Ammon's horn (tissue), 1 donor: ENCODE results near the gene NKD1.
A peak's percentile ranks its signal among the peaks of the same experiment; 100 is the strongest.

Experiments used
- DNase-seq: peaks from one replicate; pipeline ENCODE4 v3.0.0-alpha.2; 2016; ENCODE audit warnings: low spot score

The NKD1 gene

DNA sequence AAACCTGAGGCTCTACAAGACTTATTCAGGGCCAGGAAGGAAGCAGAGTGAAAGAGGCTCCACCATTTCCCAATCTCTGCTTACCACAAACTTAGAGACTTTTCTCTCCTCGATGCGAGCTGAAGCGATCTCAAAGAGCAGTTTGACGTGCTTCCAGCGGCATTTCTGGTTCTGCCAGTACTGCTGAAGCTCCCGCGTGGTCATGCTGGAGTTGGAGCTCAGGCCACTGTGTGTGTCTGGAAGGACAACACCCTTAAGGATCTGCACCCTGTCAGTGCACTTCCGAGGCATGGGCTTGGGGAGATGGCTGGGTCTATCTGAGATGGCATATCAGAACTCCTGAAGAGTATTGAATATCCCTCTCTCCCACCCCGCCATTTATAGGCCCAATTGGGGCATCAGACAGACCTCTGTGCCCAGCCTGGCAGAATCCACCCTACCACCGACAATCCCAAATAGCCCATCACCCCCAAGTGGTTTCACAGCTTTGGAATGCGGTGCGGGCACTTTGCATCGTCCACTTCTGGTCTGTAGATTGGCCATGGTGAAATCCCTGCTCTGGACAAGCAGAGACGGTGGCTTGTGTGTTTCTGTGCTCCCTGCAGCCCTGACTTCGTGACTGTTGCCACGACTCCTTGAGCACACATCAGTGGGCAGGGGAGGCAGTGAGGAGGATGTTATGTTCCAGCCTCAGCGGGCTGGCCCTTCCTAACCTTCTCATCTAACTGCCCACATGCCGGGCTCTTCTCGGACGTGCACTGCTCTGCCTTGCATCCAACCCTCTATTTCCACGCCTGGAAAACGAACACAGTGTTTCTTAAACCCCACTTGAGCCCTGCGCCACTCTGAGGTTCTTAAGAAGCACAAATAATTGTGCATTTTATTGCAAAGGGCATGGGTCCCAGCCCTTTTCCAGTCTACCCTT is 127.8 kb downstream of the NKD1 start:
- no peak for DNase-seq

DNA sequence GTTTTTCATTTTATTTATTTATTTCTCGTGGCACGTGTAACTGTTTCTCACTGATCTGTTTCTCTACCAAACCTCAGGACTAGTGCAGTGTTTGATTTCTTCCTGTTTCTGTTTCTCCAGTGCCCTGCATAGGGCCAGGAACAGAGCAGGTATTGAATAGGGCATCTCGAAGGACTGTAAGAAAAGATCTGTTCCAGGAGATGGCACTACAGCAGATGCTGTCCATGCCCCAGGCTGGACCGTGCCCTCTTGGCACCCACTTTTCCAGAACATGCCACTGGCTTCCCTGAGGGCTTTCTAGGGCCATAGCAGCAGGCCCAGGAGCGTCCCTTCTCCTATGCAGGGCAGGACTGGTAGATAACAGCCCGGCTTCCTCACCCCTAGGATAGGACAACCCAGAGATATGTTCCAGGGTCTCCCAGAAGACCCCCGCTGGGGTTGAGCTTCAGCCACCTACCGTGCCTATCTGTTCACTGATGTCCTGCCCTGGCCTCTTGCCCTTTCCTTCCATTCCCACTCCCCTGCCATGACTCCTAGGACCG is 128.6 kb downstream of the NKD1 start:
- DNase-seq = no peak

DNA sequence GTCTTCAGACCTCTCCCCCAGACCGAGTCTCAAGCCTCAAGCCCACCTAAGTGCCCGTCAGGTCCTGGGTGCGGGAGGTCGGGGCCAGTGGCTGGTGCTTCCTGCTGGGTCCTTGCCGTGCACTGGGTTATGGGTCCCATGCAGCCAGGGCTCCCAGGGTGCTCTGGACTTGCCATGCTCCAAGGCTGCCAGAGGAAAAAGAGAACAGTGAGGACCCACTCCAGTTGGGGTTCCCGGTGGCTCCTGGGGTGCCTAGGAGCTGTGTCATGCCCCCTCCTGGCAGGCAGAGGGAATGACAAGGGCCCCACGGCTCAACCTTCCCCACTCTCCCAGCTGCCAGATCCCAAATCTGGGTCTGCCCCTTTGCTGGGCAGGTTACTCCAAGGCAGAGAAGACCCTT is 129.2 kb downstream of the NKD1 start:
- DNase-seq = no peak

DNA sequence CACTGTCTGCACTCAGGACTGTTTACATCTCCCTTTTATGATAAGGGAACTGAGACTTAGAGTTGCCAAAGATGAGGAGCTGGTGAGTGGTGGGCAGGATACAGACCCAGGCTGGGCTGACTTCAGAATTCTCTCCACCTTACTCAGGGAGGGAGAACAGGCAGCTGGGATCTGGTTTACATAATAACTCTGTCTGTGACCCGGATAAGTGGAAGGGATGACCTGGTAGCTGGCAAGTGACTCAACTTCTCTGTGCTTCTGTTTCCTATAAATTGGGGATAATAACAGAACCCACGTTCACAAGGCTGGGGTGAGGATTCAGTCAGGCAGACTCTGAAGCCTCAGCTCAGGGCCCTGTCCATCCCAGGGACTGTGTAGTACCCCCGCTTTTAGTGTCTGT is 130.3 kb downstream of the NKD1 start:
- no peak for DNase-seq

DNA sequence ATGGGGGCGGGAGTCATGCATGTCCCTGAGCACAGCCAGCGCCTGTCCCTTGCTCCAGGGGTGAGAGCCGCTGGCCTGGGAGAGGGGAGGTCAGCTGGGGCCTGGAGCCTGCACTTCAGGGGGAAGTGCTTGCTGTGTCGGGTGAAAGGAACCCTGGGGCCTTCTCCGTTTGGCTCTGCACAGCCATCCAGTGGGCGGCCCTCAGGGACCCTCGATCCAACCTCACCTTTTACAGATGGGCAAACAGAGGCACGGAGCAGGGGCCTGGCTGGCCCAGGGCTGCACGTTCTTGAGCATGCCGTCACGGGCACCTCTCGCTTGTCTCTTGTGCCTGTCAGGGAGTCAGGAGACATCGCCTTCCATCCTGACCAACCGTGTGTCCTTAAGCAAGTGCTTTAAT is 131.1 kb downstream of the NKD1 start:
- no peak for DNase-seq

DNA sequence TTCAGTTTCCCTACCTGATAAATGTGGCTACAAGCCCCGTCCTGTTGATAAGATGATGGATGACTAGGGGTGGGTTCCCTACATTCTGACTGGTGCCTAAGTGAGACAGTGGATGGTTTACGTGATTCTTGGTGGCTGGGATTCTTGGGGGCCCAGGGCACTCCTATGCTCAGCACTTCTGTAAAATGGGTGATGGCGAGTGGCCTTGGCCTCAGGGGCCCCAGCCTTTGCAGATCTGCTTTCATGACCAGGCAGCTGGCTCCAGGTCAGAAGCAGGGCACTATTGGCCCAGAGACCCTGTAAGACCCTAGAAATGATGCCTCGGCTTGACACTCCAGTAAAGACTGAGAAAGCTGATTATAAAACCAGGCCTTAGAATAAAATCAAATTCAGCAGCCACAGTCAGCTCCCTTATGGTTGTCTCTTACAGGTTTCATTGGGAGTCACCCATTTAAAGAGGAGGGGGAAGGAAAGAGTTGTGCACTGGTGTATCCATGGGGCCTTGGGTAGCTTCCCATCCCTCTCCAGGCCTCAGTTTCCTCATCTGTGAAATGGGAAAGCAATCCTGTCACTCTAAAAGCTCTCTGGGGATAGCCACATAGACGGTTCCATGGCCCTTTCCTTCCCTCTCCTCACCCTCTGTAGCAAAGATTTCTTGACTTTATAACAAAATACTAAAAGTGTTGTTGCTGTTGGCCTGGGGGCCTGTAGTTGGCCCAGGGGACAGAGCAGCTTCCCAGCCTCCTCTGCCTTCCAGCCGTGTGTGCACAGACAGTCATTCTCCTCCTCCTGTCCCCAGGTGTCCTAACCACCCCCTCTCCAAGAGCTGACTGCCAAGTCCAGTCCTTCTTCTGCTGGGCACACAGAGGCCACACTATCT is 131.7 kb downstream of the NKD1 start:
- DNase-seq = no peak

DNA sequence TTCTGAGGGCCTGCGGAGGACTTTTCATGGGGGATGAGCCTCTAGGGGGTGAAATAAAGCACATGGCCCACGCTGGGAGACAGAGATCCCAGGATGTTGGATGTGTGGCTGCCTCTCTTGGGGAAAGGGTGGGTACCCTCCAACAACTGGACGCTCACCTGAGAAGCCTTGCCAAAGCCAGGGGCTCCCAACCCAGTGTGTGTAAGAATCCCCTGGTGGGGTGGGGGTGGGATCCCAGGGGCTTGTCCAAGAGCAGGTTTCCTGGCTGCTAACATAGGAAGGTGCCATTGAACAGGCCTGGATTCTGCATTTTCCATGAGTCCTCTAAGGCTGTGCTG is 132.3 kb downstream of the NKD1 start:
- DNase-seq = no peak

DNA sequence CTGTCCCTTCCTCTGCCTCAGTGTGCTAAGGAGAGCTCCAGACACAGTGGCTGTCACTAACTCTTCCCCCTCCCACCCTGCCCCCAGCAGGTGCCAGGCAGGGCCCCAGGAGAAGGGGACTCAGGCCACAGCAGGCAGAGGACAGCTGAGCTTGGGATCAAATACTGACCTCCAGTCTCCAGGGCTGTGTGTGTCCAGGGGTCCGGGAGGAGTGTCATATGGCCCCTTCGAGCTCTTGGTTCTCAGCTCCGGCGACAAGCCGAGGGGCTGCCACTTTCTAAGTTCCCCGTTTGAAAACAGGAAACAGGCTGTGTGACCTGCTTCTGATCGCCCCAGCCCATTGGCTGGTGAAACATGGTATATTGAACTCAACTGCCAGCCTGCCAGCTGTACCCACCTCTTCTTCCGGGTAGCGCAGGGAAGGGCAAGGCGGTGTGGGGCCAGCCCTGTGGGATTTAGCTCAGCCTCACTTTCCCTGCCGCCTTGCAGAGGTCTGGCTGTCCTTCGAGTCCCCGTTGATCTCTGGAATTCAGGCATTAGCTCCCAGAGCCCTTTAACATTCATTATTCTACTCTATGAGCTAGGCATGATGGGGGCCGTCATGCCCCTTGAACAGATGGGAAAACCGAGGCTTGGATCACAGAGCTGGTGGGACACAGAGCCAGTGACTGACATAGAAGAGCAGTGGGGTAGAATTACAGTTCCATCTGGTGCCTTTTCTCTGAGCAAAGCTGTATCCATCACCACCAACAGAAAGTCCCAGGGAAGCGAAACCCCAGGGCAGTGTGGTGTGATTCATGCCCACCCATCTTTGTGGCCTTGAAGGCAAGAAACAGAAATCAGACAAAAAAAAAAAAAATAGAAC is 133.1 kb downstream of the NKD1 start, which contains the start of gene SNX20:
TSS of gene SNX20 (minus strand) at position 292 of the 865 bp plus-strand sequence. CDS start 3,786 bp downstream, outside the sequence.
- DNase-seq = peak; percentile 46

DNA sequence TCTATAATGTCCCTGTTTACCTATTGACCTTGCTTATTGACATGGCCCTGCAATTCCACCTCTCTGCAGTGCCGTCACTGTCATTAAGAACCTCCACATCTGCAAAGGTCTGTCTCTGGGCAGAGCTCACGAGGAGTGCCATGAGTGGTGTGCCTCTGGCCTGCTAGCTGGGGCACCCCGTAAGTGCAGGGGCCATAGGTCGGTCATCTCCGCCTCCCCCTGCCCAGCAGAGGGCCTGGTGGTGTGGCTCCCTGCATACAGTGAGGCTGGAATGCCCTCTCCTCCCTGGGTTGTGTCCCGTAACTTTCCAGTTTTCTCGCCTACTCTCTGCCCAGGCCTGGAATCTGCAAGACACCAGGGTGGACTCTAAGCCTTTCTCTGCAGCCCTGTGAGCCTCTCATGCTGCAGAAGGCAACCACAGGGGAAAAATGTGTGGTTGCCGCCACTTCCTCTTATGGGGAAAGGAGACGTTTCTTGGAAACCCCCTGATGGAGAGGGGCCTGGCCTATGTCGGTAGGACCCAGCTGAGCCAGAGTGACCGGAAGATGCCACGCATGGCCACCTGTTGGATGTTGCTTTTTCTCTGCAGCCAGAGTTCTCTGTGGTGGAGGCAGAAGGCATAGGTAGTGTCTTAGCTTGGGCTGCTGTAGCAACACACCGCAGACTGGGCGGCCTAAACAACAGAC is 135.6 kb downstream of the NKD1 start:
- DNase-seq = peak; percentile 46

DNA sequence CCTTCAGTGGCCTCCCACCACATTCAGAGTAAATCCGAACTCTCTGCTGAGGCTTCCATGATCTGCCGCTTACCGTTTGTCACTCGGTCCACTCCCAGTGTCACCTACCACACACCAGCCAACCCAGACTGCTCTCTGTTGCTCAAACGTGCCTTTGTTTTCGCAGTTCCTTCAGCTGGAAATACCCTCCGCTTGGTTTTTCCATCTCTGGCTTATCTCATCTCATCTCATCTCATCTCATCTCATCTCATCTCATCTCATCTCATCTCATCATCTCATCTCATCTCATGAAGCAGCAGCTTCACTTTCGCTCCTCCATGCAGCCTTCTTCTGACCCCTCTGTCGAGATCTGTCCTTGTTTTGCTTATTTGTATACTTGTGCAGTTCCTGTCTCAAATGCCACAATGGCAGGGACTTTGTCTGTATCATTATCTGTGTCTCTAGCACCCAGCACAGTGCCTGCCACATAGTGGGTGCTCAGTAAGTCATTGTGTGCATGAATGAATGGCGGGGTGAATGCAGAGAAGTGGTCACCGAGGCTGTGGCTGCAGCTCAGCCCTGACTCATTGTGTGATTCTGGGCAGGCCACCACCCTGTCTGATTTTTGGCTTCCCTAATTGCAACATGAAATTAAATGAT is 136.7 kb downstream of the NKD1 start:
- no peak for DNase-seq

DNA sequence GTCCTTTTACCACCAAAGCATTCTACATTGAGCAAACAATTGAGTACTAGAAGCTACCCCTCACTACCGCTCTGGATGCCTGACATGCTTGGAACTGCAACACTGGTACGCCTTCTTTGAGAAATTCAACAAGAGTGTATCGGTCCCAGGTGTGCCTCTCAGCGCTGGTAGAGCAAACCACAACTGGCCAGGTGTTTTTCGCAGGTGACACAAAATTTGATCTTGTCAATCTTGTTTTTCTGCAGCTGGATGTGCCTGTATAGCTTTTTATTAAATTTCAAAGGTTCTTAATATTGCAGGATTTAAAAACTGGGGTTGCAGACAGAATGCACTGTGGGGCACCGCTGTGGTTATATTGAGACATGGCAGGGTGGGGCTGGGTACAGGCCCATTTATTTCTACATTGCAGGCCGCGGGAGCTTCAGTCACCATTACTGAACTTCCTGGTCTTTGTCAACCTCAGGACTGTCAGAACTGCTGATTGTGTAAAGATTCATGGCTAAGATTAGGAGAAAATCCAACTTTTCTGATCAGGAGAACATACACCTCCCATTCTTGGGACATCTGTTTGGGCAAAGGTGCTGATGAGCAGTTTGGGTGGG is 137.4 kb downstream of the NKD1 start:
- no peak for DNase-seq

DNA sequence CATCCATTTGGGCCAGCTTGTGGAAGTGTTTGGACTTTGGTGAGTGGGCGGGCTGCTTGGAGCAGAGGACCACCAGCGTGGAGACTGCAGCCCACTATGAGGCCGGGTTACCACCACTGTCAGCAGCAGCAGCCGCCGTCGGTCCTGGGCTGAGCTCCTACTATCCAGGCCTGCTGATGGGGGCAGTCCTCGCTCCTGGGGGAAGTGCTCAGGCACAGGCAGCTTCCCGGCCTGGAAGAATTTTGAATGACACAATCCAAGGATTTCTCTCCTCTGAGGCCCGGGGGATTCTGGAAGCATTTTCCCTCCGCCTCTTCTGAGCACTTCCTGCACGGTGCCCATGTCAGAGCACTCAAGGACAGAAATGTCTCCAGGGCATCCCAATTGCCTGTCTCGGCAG is 139.9 kb downstream of the NKD1 start:
- DNase-seq = no peak

DNA sequence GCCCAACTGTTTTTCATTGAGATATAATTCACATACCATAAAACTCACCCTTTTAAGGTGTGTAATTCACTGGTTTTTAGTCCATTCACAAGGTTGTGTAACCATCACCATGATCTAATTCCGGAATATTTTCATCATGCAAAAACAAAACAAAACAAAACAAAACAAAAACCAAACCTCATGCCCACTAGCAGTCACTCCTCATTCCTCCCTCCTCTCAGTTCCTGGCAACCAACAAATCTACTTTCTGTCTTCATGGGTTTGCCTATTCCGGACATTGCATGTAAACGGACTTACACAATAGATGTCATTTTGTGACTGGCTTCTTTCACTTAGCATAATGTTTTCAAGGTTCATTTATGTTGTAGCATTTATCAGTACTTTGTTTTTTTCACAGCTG is 140.7 kb downstream of the NKD1 start:
- no peak for DNase-seq

DNA sequence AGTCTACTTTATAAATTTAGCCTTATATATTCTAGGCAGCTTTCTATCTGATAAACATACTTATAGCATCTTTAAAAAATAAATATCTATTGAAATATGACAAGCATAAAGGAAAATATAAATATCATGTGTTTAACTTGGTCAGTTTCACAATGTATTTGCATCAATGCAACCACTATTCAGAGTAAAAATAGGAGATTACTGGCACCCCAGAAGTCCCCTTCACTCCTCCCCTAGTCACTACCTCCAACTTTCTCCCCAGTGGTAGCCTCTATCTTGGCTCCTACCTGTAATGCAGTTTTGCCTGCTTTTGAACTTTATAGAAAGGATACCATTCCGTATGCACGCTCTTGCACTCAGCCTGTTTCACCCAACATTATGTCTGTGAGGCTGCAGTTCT is 142.0 kb downstream of the NKD1 start:
- DNase-seq = no peak

DNA sequence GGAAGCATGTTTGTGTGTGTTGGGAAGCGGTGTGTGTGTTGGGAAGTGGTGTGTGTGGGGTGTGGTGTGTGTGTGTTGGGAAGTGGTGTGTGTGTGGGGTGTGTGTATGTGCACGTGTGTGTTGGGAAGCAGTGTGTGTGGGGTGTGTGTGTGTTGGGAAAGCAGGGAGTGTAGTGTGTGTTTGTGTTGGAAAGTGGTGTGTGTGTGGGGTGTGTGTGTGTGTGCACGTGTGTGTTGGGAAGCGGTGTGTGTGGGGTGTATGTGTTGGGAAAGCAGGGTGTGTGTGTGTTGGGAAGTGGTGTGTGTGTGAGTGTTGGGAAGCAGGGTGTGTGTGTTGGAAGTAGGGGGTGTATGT is 144.4 kb downstream of the NKD1 start:
- DNase-seq = no peak

DNA sequence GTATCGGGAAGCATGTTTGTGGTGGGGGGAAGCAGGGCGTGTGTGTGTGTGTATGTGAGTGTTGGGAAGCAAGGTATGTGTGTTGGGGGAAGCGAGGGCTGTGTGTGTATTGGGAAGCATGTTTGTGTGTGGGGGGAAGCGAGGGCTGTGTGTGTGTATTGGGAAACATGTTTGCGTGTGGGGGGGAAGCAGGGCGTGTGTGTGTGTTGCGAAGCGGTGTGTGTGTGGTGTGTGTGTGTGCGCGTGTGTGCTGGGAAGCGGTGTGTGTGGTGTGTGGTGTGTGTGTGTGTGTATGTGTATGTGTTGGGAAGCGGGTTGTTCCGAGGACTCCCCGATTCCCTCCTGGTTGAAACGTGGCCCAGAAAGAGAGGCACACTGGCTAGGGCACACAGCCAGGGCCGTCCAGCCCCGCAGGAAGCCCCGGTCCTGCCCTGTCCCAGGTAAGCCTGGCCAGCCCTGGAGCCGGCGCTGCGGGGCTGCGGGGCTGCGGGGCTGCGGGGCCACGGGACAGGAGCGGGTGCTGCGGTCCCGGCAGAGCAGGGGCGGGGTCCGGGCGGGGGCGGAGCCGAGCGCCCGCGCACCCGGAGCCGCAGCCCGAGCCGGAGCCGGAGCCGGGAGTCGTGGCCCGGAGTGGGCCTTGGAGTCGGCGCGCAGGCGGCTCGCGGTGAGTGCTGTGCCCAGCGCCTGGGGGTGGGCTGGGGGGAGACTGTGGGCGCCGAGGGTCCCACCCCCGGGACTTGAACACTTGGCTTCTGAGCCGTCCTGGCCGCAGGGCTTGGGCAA is 145.0 kb downstream of the NKD1 start, which contains the start of gene NOD2:
TSS of gene NOD2 (plus strand) at position 608 of the 783 bp plus-strand sequence. CDS start 5,890 bp downstream, outside the sequence.
- no peak for DNase-seq

DNA sequence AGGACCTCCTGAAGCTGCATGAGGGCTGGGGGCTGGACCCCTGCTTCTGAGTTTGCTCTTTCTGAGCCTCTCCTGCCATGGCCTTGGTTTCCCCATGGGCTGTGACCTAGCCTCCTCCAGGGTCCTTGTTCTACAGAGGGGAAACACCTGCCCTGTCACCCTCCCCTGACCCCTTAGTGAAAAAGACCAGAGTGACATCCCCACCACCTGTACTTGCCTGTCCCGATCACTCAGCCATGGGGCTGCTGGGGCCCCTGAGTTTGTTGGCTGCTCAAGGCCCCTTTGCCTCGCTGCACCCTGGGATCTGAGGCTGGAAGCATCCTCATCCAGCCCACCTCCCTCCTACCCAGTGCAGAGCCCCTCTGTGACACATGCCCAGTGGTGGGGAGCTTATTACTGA is 146.0 kb downstream of the NKD1 start:
- no peak for DNase-seq

DNA sequence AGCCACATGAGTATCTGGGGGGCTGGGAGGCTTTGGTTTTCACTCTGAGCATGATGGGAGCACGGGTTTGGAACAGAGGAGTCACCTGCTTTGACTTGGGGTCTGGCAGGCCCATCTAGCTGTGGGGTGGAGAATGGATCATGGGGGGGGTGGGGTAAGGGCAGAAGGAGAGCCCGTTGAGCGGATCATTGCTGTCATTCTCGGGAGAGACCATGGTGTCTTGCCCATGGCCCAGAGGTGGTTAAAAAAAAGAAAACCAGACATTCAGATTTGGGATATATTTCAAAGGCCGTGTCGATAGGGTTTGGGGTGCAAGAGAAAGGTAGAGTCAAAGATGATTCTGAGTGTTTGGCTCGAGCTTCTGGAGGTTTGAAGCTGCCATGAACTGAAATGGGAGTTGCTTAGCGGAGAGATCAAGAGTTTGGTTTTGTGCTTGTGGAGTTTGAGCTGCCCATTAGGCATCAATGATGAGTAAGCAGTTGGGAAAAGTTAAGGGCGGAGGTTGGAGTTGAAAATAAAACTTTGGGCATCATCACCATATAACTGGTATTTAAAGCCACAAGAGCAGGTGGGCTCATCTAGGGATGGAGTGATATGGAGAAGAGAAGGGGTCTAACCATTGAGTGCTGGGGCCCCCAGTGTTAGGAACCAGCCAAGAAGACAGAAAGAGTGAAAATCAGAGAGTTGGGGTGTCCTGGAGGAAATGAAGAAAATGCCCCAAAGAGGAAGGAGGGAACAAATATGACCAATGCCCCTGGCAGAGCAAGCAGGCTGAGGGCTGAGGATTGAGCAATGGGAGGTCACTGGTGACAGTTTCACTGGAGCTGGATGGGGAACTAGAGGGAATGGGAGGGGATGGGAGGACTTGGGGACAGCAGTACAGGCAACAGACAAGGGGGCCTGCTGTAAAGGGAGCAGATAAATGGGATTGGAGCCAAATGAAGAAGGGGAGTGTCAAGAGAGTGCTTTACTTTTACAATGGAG is 147.1 kb downstream of the NKD1 start:
- peak; percentile 63 for DNase-seq
